Right lobe of liver (tissue), 6 donors: ENCODE data around the gene YJU2. TPM values are rescaled to one million over a fixed set of nuclear protein-coding genes. Genes with fewer than 3 reads are reported as not detected.
"Not testable (repeated sequence)": the region's sequence is repeated elsewhere in the genome, so short reads cannot be mapped to it uniquely, and the experiment has no call there.

Experiments
- ATAC-seq, 4 donors: fragments of 200-7000 bp; cut with Tn5 transposase; one replicate each; pipeline ENCODE4 v1.9.1; 2020; ENCODE audit warnings: mild to moderate bottlenecking in 4 of 4, moderate library complexity in 4 of 4
- DNase-seq, 3 donors: peaks; one replicate each; pipeline ENCODE4 v3.0.0-alpha.2; 2020
- H3K27ac ChIP-seq, 3 donors: fragments of 200-600 bp; one replicate each; pipeline ENCODE4 v1.8.0; 2022
- H3K27me3 ChIP-seq, 2 donors: fragments of 200-600 bp; one replicate each; pipeline ENCODE4 v1.8.0; 2022
- H3K36me3 ChIP-seq, 4 donors: fragments of 200-600 bp; sonication (generic) in 1 of 4; one replicate each; pipeline versions ENCODE4 v1.5.1 to v1.8.0; 2017 to 2022; ENCODE audit warnings: control low read depth in 1 of 4
- H3K4me1 ChIP-seq, 4 donors: fragments of 200-600 bp; sonication (generic) in 1 of 4; one replicate each; pipeline versions ENCODE4 v1.5.1 to v1.8.0; 2017 to 2022; ENCODE audit warnings: control low read depth in 1 of 4
- H3K4me3 ChIP-seq, 3 donors: fragments of 200-600 bp; one replicate each; pipeline ENCODE4 v1.8.0; 2022
- H3K9me3 ChIP-seq, 4 donors: fragments of 200-600 bp; sonication (generic) in 1 of 4; one replicate each; pipeline versions ENCODE4 v1.5.1 to v1.8.0; 2017 to 2022; ENCODE audit warnings: control low read depth in 1 of 4
- POLR2A ChIP-seq: fragments of 450-650 bp; IDR thresholded peaks from one replicate; pipeline ENCODE4 v1.6.1; 2017; ENCODE audit warnings: antibody characterized with exemption, mild to moderate bottlenecking
- WGBS: methylation state at CpG from one replicate; pipeline ENCODE4 v1.1.6; 2018; ENCODE audit warnings: low coverage, low lambda C conversion rate; ENCODE audit not compliant: insufficient coverage; ENCODE audit errors: missing lambda C conversion rate; 5-methylcytosine and 5-hydroxymethylcytosine counted together
- intact Hi-C, 2 donors: fragments of 100-400 bp; cut with DNase I; formaldehyde crosslinking; loops; one replicate each; pipeline versions ENCODE4 v1.11.2 to v1.14.1; 2022
- total RNA-seq, 6 experiments: library from RNA; depleted of rRNA in 2 of 6; stranded (reverse); fragments of >200 nt in 2 of 6; fragmentation: NEBNext Ultra II Directional in 3 of 6; extraction: Animal tissue kit (Norgen Biotek cat#: 25700) in 3 of 6; gene quantifications; one replicate each; pipeline versions ENCODE4 v1.1.0 to v1.2.4, GENCODE V29; 2016 to 2023
- TF ChIP-seq, protein P1 (sequence below), 4 donors: fragments of 200-600 bp in 3 of 4; fragments of 450-650 bp in 1 of 4; IDR thresholded peaks; one replicate each; pipeline versions ENCODE4 v1.5.1 to v1.8.0; 2016 to 2022; ENCODE audit warnings: antibody characterized with exemption in 4 of 4, mild to moderate bottlenecking in 2 of 4
- donor health status: DM: no; HTN: yes; CAD: no.
- donor health status: DM: no; HTN: no; CAD: no.
- donor health status: DM: no; HTN: no; CAD: no.
- donor health status: DM: no; HTN: yes; CAD: no.
- donor health status: DM: no; HTN: yes; CAD: no.

YJU2 gene
- total RNA-seq, 6 experiments from 2014 or later = 6.4 to 14.1 (median 8.9) TPM

DNA sequence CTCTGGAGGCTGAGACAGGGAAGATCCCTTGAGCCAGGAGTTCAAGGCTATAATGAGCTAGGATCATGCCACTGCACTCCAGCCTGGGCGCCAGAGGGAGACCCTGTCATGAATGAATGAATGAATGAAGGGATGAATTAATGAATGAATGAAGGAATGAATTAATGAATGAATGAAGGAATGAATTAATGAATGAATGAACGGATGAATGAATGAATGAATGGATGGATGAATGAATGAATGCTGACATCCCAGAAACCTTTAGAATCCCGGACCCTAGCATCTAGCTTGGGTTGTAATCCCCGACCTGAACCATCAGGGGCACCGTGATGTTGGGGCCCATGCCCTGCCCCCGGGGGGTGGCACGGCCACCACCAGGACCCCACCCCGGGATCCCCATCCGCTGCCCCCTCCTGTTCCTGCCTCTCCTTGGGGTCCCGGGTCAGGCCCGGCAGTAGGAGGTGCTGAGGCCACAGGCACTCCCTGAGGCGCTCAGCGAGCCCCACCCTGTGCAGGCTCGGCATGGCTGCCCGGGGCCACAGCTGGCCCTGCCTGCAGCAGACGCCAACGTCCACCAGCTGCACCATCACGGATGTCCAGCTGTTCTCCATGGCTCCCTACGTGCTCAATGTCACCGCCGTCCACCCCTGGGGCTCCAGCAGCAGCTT is 14.1 kb upstream of the YJU2 start:
- Histone ChIP-seq H3K9me3 (no peaks in the 10 kb centered on the region), H3K4me1 (no peaks in the 10 kb centered on the region), H3K36me3 (no peaks in the 10 kb centered on the region), H3K27ac (no peak overlapping the region), H3K27me3 (no peaks in the 10 kb centered on the region), H3K4me3 (no peak overlapping the region)
- 56% methylated on average over 9 of the region's 21 CpGs for WGBS
- TF ChIP-seq, protein P1, sequence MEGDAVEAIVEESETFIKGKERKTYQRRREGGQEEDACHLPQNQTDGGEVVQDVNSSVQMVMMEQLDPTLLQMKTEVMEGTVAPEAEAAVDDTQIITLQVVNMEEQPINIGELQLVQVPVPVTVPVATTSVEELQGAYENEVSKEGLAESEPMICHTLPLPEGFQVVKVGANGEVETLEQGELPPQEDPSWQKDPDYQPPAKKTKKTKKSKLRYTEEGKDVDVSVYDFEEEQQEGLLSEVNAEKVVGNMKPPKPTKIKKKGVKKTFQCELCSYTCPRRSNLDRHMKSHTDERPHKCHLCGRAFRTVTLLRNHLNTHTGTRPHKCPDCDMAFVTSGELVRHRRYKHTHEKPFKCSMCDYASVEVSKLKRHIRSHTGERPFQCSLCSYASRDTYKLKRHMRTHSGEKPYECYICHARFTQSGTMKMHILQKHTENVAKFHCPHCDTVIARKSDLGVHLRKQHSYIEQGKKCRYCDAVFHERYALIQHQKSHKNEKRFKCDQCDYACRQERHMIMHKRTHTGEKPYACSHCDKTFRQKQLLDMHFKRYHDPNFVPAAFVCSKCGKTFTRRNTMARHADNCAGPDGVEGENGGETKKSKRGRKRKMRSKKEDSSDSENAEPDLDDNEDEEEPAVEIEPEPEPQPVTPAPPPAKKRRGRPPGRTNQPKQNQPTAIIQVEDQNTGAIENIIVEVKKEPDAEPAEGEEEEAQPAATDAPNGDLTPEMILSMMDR (IDR thresholded peaks at IDR 0.05) = no peak
- TF ChIP-seq POLR2A = no peak
- DNase-seq (no peak), ATAC-seq (peak in 2 of 4 donors; percentile 17 to 21)
- intact Hi-C loops = no loop called here

DNA sequence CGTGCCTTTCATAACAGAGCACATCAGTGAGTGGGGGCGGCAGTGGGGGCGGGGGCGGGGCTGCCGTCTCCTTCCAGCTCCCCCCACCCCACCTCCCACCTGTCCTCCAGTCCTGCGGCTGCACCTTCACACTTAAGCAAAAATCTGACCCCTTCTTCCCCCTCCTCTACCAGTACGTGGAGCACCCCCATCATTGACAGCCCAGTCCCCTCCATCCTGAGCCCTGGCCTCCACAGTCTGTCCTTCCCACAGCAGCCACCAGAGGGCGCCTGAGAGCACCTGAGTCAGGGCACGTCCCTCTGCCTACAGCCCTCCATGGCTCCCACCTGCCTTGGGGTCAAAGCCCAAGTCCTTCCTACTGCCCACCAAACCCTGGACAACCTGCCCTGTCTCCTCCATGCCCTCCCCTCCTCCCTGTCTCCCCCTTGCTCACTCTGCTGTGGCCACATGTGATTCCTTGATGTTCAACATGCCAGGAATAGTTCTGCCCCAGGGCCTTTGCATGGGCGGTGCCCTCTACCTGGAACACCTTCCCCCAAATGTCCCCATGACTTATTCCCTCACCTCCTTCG is 13.5 kb upstream of the YJU2 start:
- Histone ChIP-seq H3K4me3 (no peak overlapping the region), H3K27me3 (no peaks in the 10 kb centered on the region), H3K27ac (no peak overlapping the region), H3K9me3 (no peaks in the 10 kb centered on the region), H3K36me3 (no peaks in the 10 kb centered on the region), H3K4me1 (no peaks in the 10 kb centered on the region)
- DNase-seq (peak in 1 of 3 donors; percentile 52), ATAC-seq (peak; percentile 48 to 67 (median 56))
- intact Hi-C loops = no loop called here
- TF ChIP-seq POLR2A = no peak
- TF ChIP-seq, protein P1 (IDR thresholded peaks at IDR 0.05) = peak; percentile 32 to 48 (median 46)
- 33% methylated on average over 8 of the region's 11 CpGs for WGBS

DNA sequence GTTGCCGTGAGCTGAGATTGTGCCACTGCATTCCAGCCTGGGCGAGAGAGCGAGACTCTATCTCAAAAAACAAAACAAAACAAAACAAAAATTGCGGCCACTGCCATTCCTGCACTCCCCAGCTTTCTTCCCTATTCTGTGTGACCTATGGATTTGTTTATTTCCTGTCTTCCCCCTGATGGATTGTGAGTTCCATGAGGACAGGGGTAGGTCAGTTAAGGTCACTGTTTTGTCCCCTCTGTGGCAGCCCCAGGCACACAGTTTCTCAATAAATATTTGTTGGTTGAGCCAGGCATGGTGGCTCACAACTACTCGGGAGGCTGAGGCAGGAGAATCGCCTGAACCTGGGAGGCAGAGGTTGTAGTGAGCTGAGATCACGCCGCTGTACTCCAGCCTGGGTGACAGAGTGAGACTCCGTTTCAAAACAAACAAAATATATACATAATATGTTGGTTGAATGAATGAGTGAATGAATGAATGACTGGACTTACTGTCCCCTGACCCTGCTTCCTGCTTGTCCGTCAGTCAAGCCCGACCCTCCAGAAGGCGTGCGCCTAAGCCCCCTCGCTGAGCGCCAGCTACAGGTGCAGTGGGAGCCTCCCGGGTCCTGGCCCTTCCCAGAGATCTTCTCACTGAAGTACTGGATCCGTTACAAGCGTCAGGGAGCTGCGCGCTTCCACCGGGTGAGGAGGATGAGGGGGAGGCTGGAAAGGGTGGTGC is 12.6 kb upstream of the YJU2 start:
- ATAC-seq = no peak
- Histone ChIP-seq H3K4me1 (no peaks in the 10 kb centered on the region), H3K27me3 (no peaks in the 10 kb centered on the region), H3K27ac (no peak overlapping the region), H3K4me3 (no peak overlapping the region), H3K9me3 (no peaks in the 10 kb centered on the region), H3K36me3 (no peaks in the 10 kb centered on the region)
- no peak for DNase-seq
- intact Hi-C loops = no loop called here
- TF ChIP-seq, protein P1 (IDR thresholded peaks at IDR 0.05) = no peak
- no peak for TF ChIP-seq POLR2A
- WGBS = 47% methylated on average over 16 of the region's 21 CpGs

DNA sequence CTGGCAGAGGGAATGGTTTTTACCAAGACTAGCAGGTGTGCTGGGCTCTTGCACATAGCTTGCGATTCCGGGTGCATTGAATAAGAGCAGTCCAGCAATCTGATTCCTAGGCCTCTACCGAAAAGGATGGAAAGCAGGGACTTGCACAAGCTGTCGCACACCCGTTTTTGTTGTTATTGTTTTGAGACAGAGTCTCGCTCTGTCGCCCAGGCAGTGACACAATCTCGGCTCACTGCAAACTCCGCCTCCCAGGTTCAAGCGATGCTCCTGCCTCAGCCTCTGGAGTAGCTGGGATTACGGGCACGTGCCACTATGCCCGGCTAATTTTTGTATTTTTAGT is 12.0 kb upstream of the YJU2 start:
- ATAC-seq = no peak
- H3K27ac ChIP-seq = no peak overlapping the region
- no peaks in the 10 kb centered on the region for H3K27me3 ChIP-seq
- H3K9me3 ChIP-seq = no peaks in the 10 kb centered on the region
- DNase-seq = no peak
- TF ChIP-seq POLR2A = no peak
- TF ChIP-seq, protein P1 (IDR thresholded peaks at IDR 0.05) = no peak
- H3K4me1 ChIP-seq = no peaks in the 10 kb centered on the region
- H3K36me3 ChIP-seq = no peaks in the 10 kb centered on the region
- H3K4me3 ChIP-seq = no peak overlapping the region
- intact Hi-C loops = no loop called here
- 51% methylated on average over 11 of the region's 13 CpGs for WGBS

DNA sequence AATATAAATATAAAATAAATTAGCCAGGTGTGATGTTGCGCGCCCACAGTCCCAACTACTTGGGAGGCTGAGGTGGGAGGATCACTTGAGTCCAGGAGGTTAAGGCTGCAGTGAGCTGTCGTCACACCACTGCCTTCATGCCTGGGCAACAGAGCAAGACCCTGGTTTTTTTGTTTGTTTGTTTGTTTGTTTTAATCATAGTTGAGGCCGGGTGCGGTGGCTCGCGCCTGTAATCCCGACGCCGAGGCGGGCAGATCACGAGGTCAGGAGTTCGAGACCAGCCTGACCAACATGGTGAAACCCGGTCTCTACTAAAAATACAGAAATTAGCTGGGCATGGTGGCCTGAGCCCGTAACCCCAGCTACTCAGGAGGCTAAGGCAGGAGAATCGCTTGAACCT is 9.4 kb upstream of the YJU2 start:
- WGBS = 100% methylated on average over 2 of the region's 16 CpGs
- not testable (repeated sequence) for DNase-seq

More for the DNA sequence above, 9.4 kb upstream of the YJU2 start:
- H3K9me3 ChIP-seq, ATAC-seq, H3K27me3 ChIP-seq, intact Hi-C loops, H3K36me3 ChIP-seq, H3K4me3 ChIP-seq, H3K4me1 ChIP-seq, H3K27ac ChIP-seq: not testable (repeated sequence)
